Activated naive CD8-positive, alpha-beta T cell treated with anti-CD3 and anti-CD28 coated beads, Interleukin-2, amount 50 U/mL, for 24 hours (primary cell): Measurements from ENCODE around the gene LIFR.
A peak's percentile ranks its signal among the peaks of the same experiment; 100 is the strongest.
"Not testable (repeated sequence)": the region's sequence is repeated elsewhere in the genome, so short reads cannot be mapped to it uniquely, and the experiment has no call there.

Experiments
- ATAC-seq: fragments of 150-1000 bp; cut with Tn5 transposase; one replicate; pipeline ENCODE4 v1.10.0; 2021
- DNase-seq: peaks from one replicate; pipeline ENCODE4 v3.0.0; 2021
- H3K27ac Mint-ChIP-seq: one replicate; pipeline ENCODE4 v1.8.0; 2021; ENCODE audit warnings: mild to moderate bottlenecking, mixed read lengths
- H3K27me3 Mint-ChIP-seq: one replicate; pipeline ENCODE4 v1.8.0; 2021; ENCODE audit warnings: mixed read lengths
- H3K36me3 Mint-ChIP-seq: one replicate; pipeline ENCODE4 v1.8.0; 2021; ENCODE audit warnings: low read depth, mixed read lengths
- H3K4me1 Mint-ChIP-seq: one replicate; pipeline ENCODE4 v1.8.0; 2021; ENCODE audit warnings: mixed read lengths
- H3K4me3 Mint-ChIP-seq: one replicate; pipeline ENCODE4 v1.8.0; 2021; ENCODE audit warnings: mild to moderate bottlenecking, moderate library complexity, mixed read lengths
- H3K9me3 Mint-ChIP-seq: one replicate; pipeline ENCODE4 v1.8.0; 2021; ENCODE audit warnings: mixed read lengths

Gene LIFR

DNA sequence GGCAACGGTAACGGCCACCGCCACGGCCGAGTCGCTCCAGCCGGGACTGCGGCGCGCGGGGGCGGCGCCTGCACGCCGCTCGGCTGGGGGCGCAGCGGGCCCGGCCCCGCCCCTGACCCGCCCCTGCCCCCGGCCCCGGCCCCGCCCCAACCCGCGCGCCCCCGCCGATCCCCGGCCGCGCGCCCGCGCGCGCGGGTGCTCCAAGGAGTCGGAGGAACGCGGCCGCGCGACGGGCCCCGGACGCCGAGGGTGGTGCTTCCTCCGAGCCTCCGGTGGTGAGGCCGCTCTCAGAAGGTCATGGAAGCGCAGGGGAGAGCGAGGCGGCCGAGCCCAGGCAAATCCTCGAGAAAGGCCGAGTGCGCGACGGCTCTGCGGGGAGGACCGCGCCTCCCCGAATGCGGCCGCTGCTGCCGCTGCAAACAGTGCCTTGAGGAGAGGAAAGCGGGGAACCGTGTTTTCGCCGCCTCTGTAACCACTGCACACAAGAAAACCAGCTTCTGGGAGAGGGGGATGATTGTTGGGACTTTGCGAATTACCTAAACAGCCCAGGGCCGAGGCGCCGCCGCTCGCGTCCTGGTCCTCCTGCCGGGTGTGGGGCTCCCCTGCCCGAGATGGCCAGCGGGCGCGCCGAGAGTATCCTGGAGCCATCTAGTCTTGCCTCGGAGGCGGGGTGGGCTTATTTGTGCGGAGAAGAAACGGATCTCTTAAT, at the start of gene LIFR:
TSS of gene LIFR (minus strand) at position 48 of the 709 bp plus-strand sequence. CDS start 25,999 bp downstream, outside the sequence.
- Mint-ChIP-seq H3K36me3 (no peaks in the 10 kb centered on the region), H3K4me1 (peaks cover 8% of the 10 kb centered on the region), H3K27ac (no peak within 1 kb of the TSS), H3K4me3 (peak within 1 kb of the TSS; percentile 77), H3K9me3 (no peaks in the 10 kb centered on the region), H3K27me3 (peaks cover 68% of the 10 kb centered on the region)
- peak; percentile 75 for ATAC-seq
- peak; percentile 52 for DNase-seq

GRCh38 chr5:38605610-38606009, 49.2 kb upstream of the LIFR start:
- H3K27ac Mint-ChIP-seq: no peak overlapping the region
- no peaks in the 10 kb centered on the region for H3K36me3 Mint-ChIP-seq
- no peak for ATAC-seq
- no peaks in the 10 kb centered on the region for H3K9me3 Mint-ChIP-seq
- H3K4me1 Mint-ChIP-seq: no peaks in the 10 kb centered on the region
- H3K27me3 Mint-ChIP-seq: peaks cover 18% of the 10 kb centered on the region
- DNase-seq: no peak
- no peak overlapping the region for H3K4me3 Mint-ChIP-seq

GRCh38 chr5:38603691-38604090, 47.2 kb upstream of the LIFR start:
- ATAC-seq (no peak), DNase-seq (no peak)
- Mint-ChIP-seq H3K9me3 (no peaks in the 10 kb centered on the region), H3K4me1 (no peaks in the 10 kb centered on the region), H3K4me3 (no peak overlapping the region), H3K27ac (no peak overlapping the region), H3K36me3 (no peaks in the 10 kb centered on the region), H3K27me3 (peaks cover 14% of the 10 kb centered on the region)

DNA sequence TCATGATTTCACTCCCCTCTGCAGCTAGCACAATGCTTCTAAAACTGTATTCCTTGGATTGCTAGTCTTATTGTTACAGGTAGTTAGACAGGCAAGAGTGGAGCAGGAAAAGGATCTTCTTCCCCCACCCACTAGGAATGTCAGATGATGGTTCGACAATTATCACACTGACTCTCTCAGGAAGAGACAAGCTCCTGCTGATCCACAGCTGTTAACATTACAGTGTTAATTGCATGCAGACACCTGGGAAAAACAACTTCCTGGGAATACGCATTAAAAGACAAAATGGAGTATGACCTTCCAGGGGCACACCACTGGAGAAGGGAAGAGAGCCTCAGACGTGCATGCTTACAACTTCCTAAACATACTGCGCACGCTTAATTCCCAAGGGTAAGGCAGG, 46.2 kb upstream of the LIFR start:
- H3K27me3 Mint-ChIP-seq: peaks cover 14% of the 10 kb centered on the region
- ATAC-seq (no peak), DNase-seq (no peak)
- H3K9me3 Mint-ChIP-seq: no peaks in the 10 kb centered on the region
- no peaks in the 10 kb centered on the region for H3K36me3 Mint-ChIP-seq
- no peak overlapping the region for H3K27ac Mint-ChIP-seq
- no peaks in the 10 kb centered on the region for H3K4me1 Mint-ChIP-seq
- H3K4me3 Mint-ChIP-seq: no peak overlapping the region

DNA sequence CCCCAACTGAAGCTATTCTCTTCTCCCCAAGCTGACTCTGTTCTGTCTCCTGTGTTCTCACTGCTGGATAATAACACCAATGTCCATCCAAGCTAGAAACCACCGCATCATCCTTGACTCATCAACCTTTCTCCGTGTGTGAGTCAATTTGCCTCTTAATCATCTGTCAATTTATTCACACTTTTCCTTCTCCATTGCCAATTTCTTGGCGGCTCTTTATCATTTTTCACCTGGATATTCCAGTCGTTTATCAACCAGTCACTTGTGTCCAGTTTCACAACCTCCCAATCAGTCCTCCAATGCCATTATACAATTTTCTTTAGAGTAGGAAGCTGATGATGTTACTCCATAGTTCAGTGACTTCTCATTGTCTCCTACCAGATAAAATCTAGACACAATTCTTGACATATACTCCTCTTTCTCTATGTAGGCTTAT, 45.4 kb upstream of the LIFR start:
- Mint-ChIP-seq H3K27me3 (peaks cover 10% of the 10 kb centered on the region), H3K27ac (no peak overlapping the region), H3K9me3 (no peaks in the 10 kb centered on the region), H3K4me1 (no peaks in the 10 kb centered on the region), H3K36me3 (no peaks in the 10 kb centered on the region), H3K4me3 (no peak overlapping the region)
- ATAC-seq: no peak
- DNase-seq: no peak

DNA sequence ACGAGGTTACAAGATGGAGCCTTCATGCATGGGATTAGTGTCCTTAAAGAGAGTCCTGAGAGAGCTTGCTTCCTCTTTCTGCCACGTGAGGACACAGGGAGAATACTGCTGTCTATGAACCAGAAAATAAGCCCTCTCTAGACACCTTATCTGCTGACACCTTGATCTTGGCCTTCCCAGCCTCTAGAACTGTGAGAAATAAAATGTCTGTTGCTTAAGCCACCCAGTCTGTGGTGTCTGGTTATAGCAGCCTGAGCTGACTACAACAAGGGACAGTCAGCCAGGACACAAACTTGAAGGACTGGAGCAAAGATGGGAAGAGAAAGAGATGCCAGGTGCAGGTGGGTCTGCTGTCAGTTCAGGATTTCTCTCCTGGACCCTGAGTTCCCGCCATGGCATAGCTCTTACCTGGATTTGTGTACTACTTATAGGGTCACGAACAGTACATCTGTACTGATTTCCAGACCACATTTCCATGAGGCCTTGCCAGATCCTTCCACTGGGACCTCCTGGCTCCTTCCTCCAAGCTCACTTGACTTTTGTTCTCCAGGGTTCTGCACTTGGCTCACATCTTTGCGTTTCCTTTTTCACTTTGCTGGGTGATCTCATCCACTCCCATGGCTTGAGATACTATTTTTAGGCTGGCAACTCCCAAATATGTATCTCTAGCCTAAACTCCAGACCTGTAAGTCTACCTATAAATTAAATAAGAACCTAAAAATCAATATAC, 44.9 kb upstream of the LIFR start:
- Mint-ChIP-seq H3K27me3 (peaks cover 10% of the 10 kb centered on the region), H3K4me3 (no peak overlapping the region), H3K4me1 (no peaks in the 10 kb centered on the region), H3K36me3 (no peaks in the 10 kb centered on the region), H3K9me3 (no peaks in the 10 kb centered on the region), H3K27ac (no peak overlapping the region)
- ATAC-seq (no peak), DNase-seq (no peak)

DNA sequence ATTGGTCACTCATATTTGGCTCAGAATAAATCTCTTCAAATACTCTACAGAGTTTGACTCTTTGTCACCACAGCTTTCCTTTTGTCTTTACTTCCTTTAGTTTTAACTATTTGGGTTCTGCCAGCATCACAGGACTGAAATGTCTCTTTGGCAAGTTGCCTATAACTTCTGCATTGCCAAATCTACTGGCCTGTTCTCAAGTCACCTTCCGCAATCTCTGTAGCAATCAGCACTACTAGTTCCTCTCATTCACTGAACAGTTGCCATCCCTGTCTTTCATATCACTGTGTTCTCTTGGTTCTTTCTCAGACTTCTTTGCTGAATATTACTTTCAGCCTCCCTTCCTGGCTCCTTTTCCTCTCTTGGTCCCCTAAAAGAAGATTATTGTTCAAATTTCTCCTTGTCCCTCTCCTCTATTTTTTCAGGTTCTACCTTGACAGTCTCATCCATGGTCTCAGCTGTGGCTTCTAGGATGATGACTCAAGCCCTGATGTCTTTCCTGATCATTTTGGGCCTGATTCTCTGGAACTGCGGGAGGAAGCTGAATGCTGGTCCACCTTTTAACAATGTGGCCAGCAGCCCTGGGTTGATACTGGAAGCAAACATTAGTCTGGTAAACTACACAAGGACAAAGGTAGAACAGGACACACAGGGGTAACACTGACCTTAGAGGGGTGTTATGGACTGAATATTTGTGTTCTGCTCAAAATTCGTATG, 44.0 kb upstream of the LIFR start:
- H3K4me1 Mint-ChIP-seq: no peaks in the 10 kb centered on the region
- no peak for ATAC-seq
- no peaks in the 10 kb centered on the region for H3K9me3 Mint-ChIP-seq

GRCh38 chr5:38599751-38600150, 43.3 kb upstream of the LIFR start:
- DNase-seq, H3K36me3 Mint-ChIP-seq, ATAC-seq, H3K4me1 Mint-ChIP-seq, H3K27me3 Mint-ChIP-seq, H3K9me3 Mint-ChIP-seq, H3K27ac Mint-ChIP-seq, H3K4me3 Mint-ChIP-seq: not testable (repeated sequence)

More for the DNA sequence above, 44.0 kb upstream of the LIFR start:
- Mint-ChIP-seq H3K27ac (no peak overlapping the region), H3K27me3 (peaks cover 6% of the 10 kb centered on the region), H3K4me3 (no peak overlapping the region), H3K36me3 (no peaks in the 10 kb centered on the region)
- no peak for DNase-seq

DNA sequence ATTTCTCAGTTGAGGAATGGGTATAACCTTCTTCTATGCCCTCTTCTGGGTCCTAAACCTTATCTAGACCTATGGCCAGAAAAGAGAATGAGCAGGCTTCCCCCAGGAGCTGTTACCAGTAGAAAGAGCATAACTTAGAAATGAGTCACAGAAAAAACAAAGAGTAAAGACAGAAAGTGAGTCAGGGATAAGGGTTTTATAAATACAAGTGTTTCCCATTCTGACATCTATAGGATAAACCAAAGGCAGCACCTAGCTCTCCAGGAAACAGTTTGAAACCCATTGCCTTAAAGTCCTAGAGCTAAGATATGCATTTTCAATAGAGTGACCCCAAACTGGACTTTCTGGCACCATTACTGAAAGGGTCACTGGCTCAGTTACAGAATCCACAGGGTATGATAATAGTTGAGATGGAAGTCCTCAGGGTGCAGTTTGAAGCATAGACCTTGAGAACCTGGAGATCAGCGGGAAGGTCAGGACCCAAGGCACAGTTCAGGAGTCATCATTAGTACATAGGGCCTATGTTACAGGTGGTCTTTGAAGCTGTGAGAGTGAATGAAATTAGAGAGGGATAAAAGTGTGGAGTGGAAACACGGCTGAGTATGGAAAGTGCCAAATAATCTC, 42.7 kb upstream of the LIFR start:
- no peaks in the 10 kb centered on the region for H3K9me3 Mint-ChIP-seq
- H3K4me1 Mint-ChIP-seq: no peaks in the 10 kb centered on the region
- H3K4me3 Mint-ChIP-seq: no peak overlapping the region
- ATAC-seq (no peak), DNase-seq (no peak)
- peaks cover 3% of the 10 kb centered on the region for H3K27me3 Mint-ChIP-seq
- H3K27ac Mint-ChIP-seq: no peak overlapping the region
- H3K36me3 Mint-ChIP-seq: no peaks in the 10 kb centered on the region

DNA sequence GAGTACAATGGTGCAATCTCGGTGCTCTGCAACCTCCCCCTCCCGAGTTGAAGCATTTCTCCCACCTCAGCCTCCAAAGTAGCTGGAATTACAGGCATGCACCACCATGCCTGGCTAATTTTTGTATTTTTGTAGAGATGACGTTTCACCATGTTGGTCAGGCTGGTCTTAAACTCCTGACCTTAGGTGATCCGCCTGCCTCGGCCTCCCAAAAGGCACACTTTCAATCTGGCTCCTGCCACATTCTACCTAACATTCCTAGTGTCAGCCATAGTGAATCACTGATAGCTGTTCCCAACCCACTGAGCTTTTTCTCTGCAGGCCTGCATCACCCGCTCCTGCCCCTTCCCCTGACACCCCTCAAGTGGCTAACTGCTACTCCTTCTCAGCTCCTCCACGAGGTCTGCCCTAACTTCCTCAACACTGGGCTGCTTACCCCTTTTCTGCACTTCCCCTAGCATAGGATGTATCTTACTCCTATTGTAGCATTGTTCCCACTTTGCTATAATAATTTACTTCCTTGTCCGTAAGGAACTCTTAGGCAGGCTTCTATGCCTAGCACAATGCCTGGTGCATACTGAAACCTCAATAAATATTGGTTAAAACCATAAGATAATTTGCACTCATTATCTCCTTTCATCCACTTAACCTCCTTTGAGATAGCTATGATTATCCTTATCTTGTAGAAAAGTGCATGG, 42.0 kb upstream of the LIFR start:
- Mint-ChIP-seq H3K27ac (no peak overlapping the region), H3K4me1 (no peaks in the 10 kb centered on the region), H3K27me3 (peaks cover 4% of the 10 kb centered on the region), H3K36me3 (no peaks in the 10 kb centered on the region), H3K9me3 (no peaks in the 10 kb centered on the region), H3K4me3 (no peak overlapping the region)
- ATAC-seq (no peak), DNase-seq (no peak)

GRCh38 chr5:38596981-38597380, 40.5 kb upstream of the LIFR start:
- peaks cover 4% of the 10 kb centered on the region for H3K27me3 Mint-ChIP-seq
- H3K4me3 Mint-ChIP-seq: no peak overlapping the region
- no peaks in the 10 kb centered on the region for H3K4me1 Mint-ChIP-seq

DNA sequence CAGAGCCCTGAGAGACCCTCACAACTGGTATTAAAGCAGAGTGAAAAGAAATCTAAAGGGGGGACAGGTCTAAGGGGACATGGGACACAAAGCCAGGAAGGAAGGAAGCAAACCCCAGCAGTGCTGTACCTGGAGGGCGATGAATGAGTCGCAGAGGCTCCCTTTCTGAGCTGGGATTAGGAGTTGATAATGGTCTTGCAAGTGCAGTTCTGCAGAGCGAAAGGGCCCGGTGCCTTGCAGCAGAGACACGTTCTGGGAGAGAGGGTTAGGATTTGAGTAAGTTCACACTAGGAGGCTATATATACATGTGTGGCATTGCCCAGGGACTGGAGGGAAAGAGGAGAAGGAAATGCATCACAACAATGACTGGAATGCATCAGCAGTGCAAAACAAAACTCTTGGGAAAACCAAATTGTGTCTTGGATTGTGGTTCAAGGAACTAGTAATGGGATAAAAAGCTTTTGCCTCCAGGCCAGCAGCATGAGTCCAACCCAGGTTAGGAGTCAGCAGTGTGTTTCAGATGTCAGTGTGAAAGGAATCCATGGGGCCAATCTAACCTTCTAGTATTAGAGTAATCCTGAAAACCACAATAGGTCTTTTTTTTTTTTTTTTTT, 38.8 kb upstream of the LIFR start:
- Mint-ChIP-seq H3K27me3 (peaks cover 4% of the 10 kb centered on the region), H3K9me3 (no peaks in the 10 kb centered on the region), H3K27ac (no peak overlapping the region), H3K4me1 (no peaks in the 10 kb centered on the region), H3K36me3 (no peaks in the 10 kb centered on the region), H3K4me3 (no peak overlapping the region)
- DNase-seq (no peak), ATAC-seq (no peak)

More at GRCh38 chr5:38596981-38597380, 40.5 kb upstream of the LIFR start:
- DNase-seq (no peak), ATAC-seq (no peak)
- Mint-ChIP-seq H3K9me3 (no peaks in the 10 kb centered on the region), H3K36me3 (no peaks in the 10 kb centered on the region), H3K27ac (no peak overlapping the region)

DNA sequence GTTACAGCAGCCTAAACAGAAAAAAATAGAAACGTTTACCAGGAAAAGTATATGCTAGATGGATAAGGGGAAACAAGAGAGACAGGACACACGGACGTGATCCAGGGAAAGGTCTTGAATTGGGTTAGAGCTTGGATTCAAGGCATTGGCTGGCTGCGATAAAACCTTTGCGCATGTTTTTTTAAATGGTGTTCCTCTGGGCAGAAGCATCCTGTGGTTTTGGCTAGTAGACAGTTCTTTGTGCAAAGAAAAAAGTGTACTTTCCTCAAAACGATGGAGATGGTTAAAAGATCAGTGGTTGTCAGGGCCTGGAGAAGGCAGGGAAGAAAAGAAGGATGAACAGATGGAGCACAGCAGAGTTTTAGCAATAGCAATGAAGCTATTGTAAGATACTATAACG, 37.5 kb upstream of the LIFR start:
- H3K4me3 Mint-ChIP-seq: no peak overlapping the region
- DNase-seq: no peak
- no peaks in the 10 kb centered on the region for H3K9me3 Mint-ChIP-seq
- H3K4me1 Mint-ChIP-seq: no peaks in the 10 kb centered on the region
- ATAC-seq: no peak
- no peaks in the 10 kb centered on the region for H3K36me3 Mint-ChIP-seq
- no peak overlapping the region for H3K27ac Mint-ChIP-seq
- peaks cover 6% of the 10 kb centered on the region for H3K27me3 Mint-ChIP-seq

DNA sequence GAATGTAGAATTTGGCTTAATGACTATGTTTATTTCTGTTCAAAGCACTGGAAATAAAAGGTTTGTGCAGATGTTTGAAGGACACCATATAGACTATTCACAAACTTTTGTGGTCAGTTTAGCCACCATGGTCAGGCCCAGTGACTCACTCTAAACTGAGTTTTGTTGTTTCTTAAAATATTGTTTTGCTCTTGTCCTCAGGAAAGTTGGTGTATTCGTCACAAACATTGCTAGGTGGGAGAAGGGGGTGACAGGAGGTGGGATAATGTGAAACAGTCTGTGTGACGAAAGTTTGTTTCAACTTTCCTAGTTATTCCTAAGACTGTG, 35.0 kb upstream of the LIFR start:
- ATAC-seq (no peak), DNase-seq (no peak)
- H3K36me3 Mint-ChIP-seq: no peaks in the 10 kb centered on the region
- no peaks in the 10 kb centered on the region for H3K9me3 Mint-ChIP-seq
- no peak overlapping the region for H3K4me3 Mint-ChIP-seq
- peaks cover 11% of the 10 kb centered on the region for H3K27me3 Mint-ChIP-seq
- H3K27ac Mint-ChIP-seq: no peak overlapping the region
- no peaks in the 10 kb centered on the region for H3K4me1 Mint-ChIP-seq
